Choroid plexus epithelial cell (primary cell): ENCODE data around the gene ISY1.
A peak's percentile ranks its signal among the peaks of the same experiment; 100 is the strongest.
"Not testable (repeated sequence)": the region's sequence is repeated elsewhere in the genome, so short reads cannot be mapped to it uniquely, and the experiment has no call there.

Experiments
- DNase-seq: peaks from one replicate; pipeline ENCODE4 v3.0.0-alpha.2; 2010; ENCODE audit warnings: low read depth
- H3K4me3 ChIP-seq: 2 replicates; pipeline ENCODE4 v1.5.1; 2011; ENCODE audit warnings: low read depth, mild to moderate bottlenecking, control low read depth, low read length, moderate library complexity
- TF ChIP-seq, protein P1 (sequence below): conservative IDR thresholded peaks from 2 replicates; pipeline ENCODE4 v1.5.1; 2011; ENCODE audit warnings: low read depth, mild to moderate bottlenecking, control low read depth, inconsistent platforms, low read length, moderate library complexity

ISY1 gene

GRCh38 chr3:129117134-129117533 lies 43.7 kb downstream of the ISY1 start:
- DNase-seq, result no peak
- H3K4me3 ChIP-seq, result no peak overlapping the region
- TF ChIP-seq, protein P1, sequence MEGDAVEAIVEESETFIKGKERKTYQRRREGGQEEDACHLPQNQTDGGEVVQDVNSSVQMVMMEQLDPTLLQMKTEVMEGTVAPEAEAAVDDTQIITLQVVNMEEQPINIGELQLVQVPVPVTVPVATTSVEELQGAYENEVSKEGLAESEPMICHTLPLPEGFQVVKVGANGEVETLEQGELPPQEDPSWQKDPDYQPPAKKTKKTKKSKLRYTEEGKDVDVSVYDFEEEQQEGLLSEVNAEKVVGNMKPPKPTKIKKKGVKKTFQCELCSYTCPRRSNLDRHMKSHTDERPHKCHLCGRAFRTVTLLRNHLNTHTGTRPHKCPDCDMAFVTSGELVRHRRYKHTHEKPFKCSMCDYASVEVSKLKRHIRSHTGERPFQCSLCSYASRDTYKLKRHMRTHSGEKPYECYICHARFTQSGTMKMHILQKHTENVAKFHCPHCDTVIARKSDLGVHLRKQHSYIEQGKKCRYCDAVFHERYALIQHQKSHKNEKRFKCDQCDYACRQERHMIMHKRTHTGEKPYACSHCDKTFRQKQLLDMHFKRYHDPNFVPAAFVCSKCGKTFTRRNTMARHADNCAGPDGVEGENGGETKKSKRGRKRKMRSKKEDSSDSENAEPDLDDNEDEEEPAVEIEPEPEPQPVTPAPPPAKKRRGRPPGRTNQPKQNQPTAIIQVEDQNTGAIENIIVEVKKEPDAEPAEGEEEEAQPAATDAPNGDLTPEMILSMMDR, result no peak

DNA sequence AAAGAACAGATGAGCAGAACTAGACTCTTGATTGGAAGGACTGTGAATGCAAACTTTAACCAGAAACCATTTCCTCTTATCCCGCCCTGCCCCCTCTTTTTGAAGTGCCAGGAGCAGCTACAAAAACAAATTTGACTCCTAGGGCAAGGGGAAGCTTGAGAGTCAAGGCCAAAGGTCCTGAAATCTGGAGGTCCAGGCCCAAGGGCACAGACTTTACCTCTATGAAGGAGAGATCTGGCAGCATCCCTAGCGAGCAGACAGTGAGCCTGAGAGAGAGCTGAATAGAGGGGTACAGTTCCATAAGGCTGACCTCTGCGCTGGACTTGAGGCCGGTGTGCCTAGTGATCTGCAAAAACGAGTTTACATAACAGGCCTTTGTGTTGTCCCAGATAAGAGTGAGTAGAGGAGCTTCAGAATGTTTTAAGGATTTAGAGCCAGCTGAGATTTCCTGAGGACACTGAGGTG lies 44.3 kb downstream of the ISY1 start:
- DNase-seq, result peak; percentile 15
- TF ChIP-seq, protein P1, result no peak
- no peak overlapping the region for H3K4me3 ChIP-seq

DNA sequence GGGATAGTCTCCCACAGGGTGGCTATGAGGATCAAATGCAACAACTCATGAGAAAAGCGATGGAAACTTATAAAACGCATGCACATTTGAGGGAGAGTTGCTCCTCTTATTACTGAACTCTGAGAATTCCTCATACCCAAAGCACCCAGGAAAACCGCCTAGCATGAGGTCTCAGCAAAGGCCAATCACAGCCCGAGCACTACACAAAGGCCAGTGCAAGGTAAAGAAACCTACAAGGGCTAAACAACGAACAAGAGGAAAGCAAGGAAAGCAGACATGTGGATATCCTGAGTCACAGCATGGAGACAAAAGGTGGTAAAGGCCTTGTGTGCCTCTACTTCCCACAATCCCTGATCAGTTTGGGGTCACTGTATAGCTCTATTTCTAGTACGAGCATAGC lies 46.4 kb downstream of the ISY1 start:
- H3K4me3 ChIP-seq, result no peak overlapping the region
- TF ChIP-seq, protein P1, result no peak

DNA sequence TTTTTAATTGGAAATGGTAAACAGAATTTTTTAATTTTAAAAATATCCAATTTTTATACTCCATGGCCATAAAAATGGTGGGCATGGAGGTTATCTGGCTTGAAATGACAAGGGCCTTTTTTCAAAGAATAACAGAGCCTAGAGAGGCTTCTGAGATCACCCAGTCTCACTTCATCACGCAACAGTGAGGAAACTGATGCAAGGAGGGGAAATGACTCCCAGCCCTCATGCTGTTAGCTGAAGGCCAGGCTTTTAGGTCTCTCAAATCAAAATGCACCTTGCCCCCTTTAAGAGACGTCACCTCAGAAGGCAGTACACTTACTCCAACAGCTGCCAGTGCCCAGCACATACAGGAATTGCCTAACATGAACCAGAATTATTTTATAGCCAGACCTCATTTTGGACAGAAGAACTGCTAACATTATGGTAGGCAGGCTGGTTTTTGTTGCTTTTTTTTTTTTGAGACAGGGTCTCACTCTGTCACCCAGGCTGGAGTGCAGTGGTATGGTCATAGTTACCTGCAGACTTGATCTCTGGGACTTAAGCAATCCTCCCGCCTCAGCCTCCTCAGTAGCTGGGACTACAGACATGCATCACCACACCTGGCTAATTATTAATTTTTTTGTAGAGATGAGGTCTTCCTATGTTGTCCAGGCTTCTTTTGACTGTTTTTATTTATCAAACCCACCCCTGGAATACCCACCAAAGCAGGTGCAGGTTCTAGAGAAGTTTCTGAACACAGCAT lies 48.4 kb downstream of the ISY1 start:
- TF ChIP-seq, protein P1, result no peak
- no peak overlapping the region for H3K4me3 ChIP-seq
- peak; percentile 93 for DNase-seq

More for the DNA sequence above, 46.4 kb downstream of the ISY1 start:
- no peak for DNase-seq

DNA sequence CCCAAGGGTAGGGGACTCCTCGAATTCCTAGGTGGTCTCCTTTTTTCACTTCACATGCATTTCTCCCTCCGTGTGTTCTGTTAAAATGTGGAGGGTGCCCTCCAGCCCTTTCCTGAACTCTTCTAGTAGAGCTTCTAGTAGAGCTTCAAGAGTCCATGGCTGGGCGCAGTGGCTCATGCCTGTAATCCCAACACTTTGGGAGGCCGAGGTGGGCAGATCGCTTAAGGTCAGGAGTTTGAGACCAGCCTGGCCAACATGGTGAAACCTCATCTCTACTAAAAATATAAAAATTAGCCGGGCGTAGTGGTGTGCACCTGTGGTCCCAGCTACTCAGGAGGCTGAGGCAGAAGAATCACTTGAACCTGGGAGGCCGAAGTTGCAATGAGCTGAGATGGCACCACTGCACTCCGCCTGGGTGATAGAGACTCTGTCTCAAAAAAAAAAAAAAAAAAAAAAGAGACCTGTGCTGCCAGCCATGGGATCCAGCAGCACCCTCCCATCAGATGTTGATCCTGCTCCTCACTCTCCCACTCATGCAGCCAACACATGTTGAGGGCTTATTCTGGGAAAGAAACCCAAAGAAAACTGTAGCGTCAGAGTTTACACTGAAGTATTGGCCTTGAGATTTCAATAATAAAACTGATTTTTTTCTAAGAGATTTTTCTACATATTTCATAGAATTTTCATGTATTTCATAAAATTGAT lies 49.6 kb downstream of the ISY1 start:
- not testable (repeated sequence) for H3K4me3 ChIP-seq, DNase-seq

- TF ChIP-seq, protein P1, result no peak
- DNase-seq, result no peak
- H3K4me3 ChIP-seq, result no peak overlapping the region
Observed at GRCh38 chr3:129107793-129108192, 53.1 kb downstream of the ISY1 start.

DNA sequence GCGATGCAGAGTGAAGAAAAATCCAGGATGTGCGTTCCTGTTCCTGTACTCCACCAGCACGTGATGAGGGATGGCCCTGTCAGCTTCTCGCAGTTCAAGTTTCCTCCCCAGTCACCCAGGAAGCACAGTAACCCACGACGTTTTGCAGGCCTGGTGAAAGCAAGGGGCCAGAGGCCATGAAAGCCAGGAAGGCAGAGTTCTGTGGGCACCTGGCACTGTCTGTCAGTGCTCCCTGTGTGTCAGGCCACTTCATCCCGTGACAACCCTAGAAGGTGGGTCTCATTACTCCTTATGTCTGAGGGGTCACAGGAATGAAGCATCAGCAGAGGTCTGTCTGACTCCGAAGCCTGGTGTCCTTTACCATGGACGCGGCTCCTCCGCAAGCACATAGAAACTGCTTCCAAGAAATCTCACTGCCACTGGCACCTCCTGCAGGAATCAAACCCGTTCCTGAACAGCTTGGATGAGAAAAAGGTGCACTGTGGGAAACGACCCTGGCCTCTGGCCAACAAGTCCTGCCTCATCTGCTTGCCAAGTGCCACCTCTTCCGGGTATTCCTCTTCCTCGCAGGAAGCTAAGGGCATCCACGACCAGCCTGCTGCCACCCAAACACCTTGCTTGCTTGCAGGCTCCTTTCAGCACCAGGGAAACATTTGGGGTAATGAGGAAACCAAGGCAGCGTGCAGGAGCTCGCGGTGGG lies 53.8 kb downstream of the ISY1 start:
- H3K4me3 ChIP-seq, result no peak overlapping the region
- no peak for DNase-seq
- TF ChIP-seq, protein P1, result no peak
